UCSD-AML1 (cell line): ENCODE results near the gene ALOX12B.
"Not testable (repeated sequence)": the region's sequence is repeated elsewhere in the genome, so short reads cannot be mapped to it uniquely, and the experiment has no call there.

Experiments
- DNase-seq: peaks from one replicate; lab custom pipeline; 2025; ENCODE audit not compliant: unreplicated experiment; lab: John Stamatoyannopoulos, UW

Gene ALOX12B

GRCh38 chr17:8084250-8084649, 3.3 kb downstream of the ALOX12B start:
- no peak for DNase-seq

- DNase-seq, result no peak
These were observed 5.2 kb downstream of the ALOX12B start for GRCh38 chr17:8082292-8082691.

- no peak for DNase-seq
These were observed 5.6 kb downstream of the ALOX12B start for GRCh38 chr17:8081876-8082275.

GRCh38 chr17:8080799-8081219, 6.7 kb downstream of the ALOX12B start:
- DNase-seq, result no peak

- no peak for DNase-seq
These were observed 7.2 kb downstream of the ALOX12B start for GRCh38 chr17:8080208-8080798.

- DNase-seq, result peak; percentile 82
These were observed 8.0 kb downstream of the ALOX12B start for GRCh38 chr17:8079291-8080207.

GRCh38 chr17:8077939-8078338, 9.6 kb downstream of the ALOX12B start:
- DNase-seq, result not testable (repeated sequence)

GRCh38 chr17:8076502-8077266, 10.8 kb downstream of the ALOX12B start:
- no peak for DNase-seq

GRCh38 chr17:8075574-8076342, 11.8 kb downstream of the ALOX12B start:
- no peak for DNase-seq

GRCh38 chr17:8075081-8075480, 12.4 kb downstream of the ALOX12B start:
- DNase-seq, result no peak

- no peak for DNase-seq
These were observed 13.0 kb downstream of the ALOX12B start for GRCh38 chr17:8074554-8074953.

- peak; percentile 71 for DNase-seq
These were observed 13.7 kb downstream of the ALOX12B start for GRCh38 chr17:8073627-8074484.

- DNase-seq, result no peak
These were observed 14.6 kb downstream of the ALOX12B start for GRCh38 chr17:8072729-8073461.

- no peak for DNase-seq
These were observed 15.2 kb downstream of the ALOX12B start for GRCh38 chr17:8072341-8072728.

GRCh38 chr17:8071496-8071895, 16.0 kb downstream of the ALOX12B start:
- DNase-seq, result no peak

GRCh38 chr17:8069587-8069860, 18.0 kb downstream of the ALOX12B start:
- no peak for DNase-seq

- no peak for DNase-seq
These were observed 18.6 kb downstream of the ALOX12B start for GRCh38 chr17:8068736-8069586.

- DNase-seq, result no peak
These were observed 19.7 kb downstream of the ALOX12B start for GRCh38 chr17:8067806-8068205.
